Endothelial cell of umbilical vein (primary cell): ENCODE data around the gene HBP1. TPM values are rescaled to one million over a fixed set of nuclear protein-coding genes. Genes with fewer than 3 reads are reported as not detected.
A peak's percentile ranks its signal among the peaks of the same experiment; 100 is the strongest.

Experiments
- BruUV-seq: library from RNA; stranded (reverse); fragments of 400-500 nt; replicated peaks from 2 replicates; lab custom pipeline; 2021; lab: Mats Ljungman, UMichigan
- CTCF ChIA-PET: fragments of 300-600, 350-600 bp; sonication (Branson Sonifier 250); formaldehyde crosslinking; loops from one replicate; lab custom pipeline; 2021; ENCODE audit warnings: antibody characterized with exemption, inconsistent platforms; lab: Charles Lee
- POLR2A ChIA-PET: fragments of 300-600, 350-600 bp; sonication (Branson Sonifier 250); formaldehyde crosslinking; loops from one replicate; lab custom pipeline; 2021; ENCODE audit warnings: antibody characterized with exemption, inconsistent platforms; lab: Charles Lee
- DNase-seq: peaks from one replicate; pipeline ENCODE4 v3.0.0-alpha.2; 2011; ENCODE audit warnings: low read depth, low spot score
- FAIRE-seq: peaks from 2 replicates; lab custom pipeline; 2011; peaks lifted over from hg19 to GRCh38; lab: Jason Lieb, UNC
- H2AFZ ChIP-seq: 2 replicates; pipeline ENCODE4 v1.6.0; 2012; ENCODE audit warnings: low read depth, low read length, control low read depth, inconsistent platforms
- H3K27ac ChIP-seq: 2 replicates; pipeline ENCODE4 v1.5.1; 2011; ENCODE audit warnings: low read depth, mild to moderate bottlenecking, control low read depth, low read length, moderate library complexity; ENCODE audit not compliant: insufficient read depth
- H3K27me3 ChIP-seq, 2 experiments: 2 replicates each; pipeline versions ENCODE4 v1.6.0 to v1.6.1; 2011; ENCODE audit warnings: low read length in 2 of 2, mixed read lengths in 1 of 2; ENCODE audit not compliant: control insufficient read depth in 2 of 2, insufficient read depth in 2 of 2
- H3K36me3 ChIP-seq, 2 experiments: 2 replicates in 1 of 2; 3 replicates in 1 of 2; pipeline ENCODE4 v1.5.1; 2011; ENCODE audit warnings: low read length in 2 of 2, mild to moderate bottlenecking in 1 of 2, moderate library complexity in 1 of 2; ENCODE audit not compliant: control insufficient read depth in 2 of 2, insufficient read depth in 2 of 2; ENCODE audit errors: extremely low read depth in 1 of 2
- H3K4me1 ChIP-seq: 3 replicates; pipeline ENCODE4 v1.5.1; 2011; ENCODE audit warnings: mild to moderate bottlenecking, low read length; ENCODE audit not compliant: control insufficient read depth, insufficient read depth; ENCODE audit errors: extremely low read depth
- H3K4me2 ChIP-seq: 2 replicates; pipeline ENCODE4 v1.6.1; 2011; ENCODE audit warnings: low read length, control low read depth, mixed read lengths; ENCODE audit not compliant: insufficient read depth
- H3K4me3 ChIP-seq, 3 experiments: fragments of 200-600 bp in 1 of 3; sonication (generic), shearing (Covaris generic) in 1 of 3; replicated peaks in 1 of 3; 2 replicates each; pipeline ENCODE4 v1.5.1; 2011 to 2016; ENCODE audit warnings: control low read depth in 3 of 3, low read length in 3 of 3, mild to moderate bottlenecking in 2 of 3, inconsistent platforms in 1 of 3, low read depth in 1 of 3, moderate library complexity in 1 of 3; ENCODE audit not compliant: insufficient read depth in 1 of 3
- H3K79me2 ChIP-seq: 2 replicates; pipeline ENCODE4 v1.6.0; 2012; ENCODE audit warnings: low read length, inconsistent platforms; ENCODE audit not compliant: control insufficient read depth, insufficient read depth
- H3K9ac ChIP-seq: replicated peaks from 2 replicates; pipeline ENCODE3; 2011; ENCODE audit warnings: low read length, control low read depth; ENCODE audit not compliant: insufficient read depth; ENCODE audit errors: extremely low read depth
- H3K9me1 ChIP-seq: replicated peaks from 3 replicates; pipeline ENCODE4 v1.6.0; 2011; ENCODE audit warnings: mild to moderate bottlenecking, low read length; ENCODE audit not compliant: control insufficient read depth, insufficient read depth; ENCODE audit errors: extremely low read depth
- H3K9me3 ChIP-seq: replicated peaks from 2 replicates; pipeline ENCODE4 v1.5.1; 2012; ENCODE audit warnings: low read length, inconsistent platforms; ENCODE audit not compliant: control insufficient read depth, insufficient read depth
- H4K20me1 ChIP-seq: replicated peaks from 2 replicates; pipeline ENCODE3; 2011; ENCODE audit warnings: mild to moderate bottlenecking, low read length; ENCODE audit not compliant: control insufficient read depth, insufficient read depth; ENCODE audit errors: extremely low read depth
- CTCF ChIP-seq, 2 donors: IDR thresholded peaks; 1 replicate in 1 of 2; 2 replicates in 1 of 2; pipeline ENCODE4 v1.5.1; 2011; ENCODE audit warnings: low read length in 2 of 2, mild to moderate bottlenecking in 2 of 2, moderate library complexity in 2 of 2, control low read depth in 1 of 2, inconsistent platforms in 1 of 2, low read depth in 1 of 2; ENCODE audit not compliant: insufficient read depth in 1 of 2; ENCODE audit errors: extremely low read depth in 1 of 2
- EZH2 ChIP-seq: IDR thresholded peaks from 2 replicates; pipeline ENCODE4 v1.6.1; 2012; ENCODE audit warnings: borderline replicate concordance, low read depth, mild to moderate bottlenecking, moderate library complexity, low read length, inconsistent platforms; ENCODE audit not compliant: severe bottlenecking
- FOS ChIP-seq: IDR thresholded peaks from 2 replicates; pipeline ENCODE4 v1.6.1; 2011; ENCODE audit warnings: mild to moderate bottlenecking, low read length, moderate library complexity, borderline replicate concordance; ENCODE audit not compliant: insufficient read depth
- GATA2 ChIP-seq: IDR thresholded peaks from 2 replicates; pipeline ENCODE4 v1.7.0; 2011; ENCODE audit warnings: low read depth, mild to moderate bottlenecking, moderate library complexity, mixed read lengths, low read length; ENCODE audit not compliant: insufficient read length, insufficient read depth
- JUN ChIP-seq: IDR thresholded peaks from 2 replicates; pipeline ENCODE4 v1.6.1; 2011; ENCODE audit warnings: borderline replicate concordance, low read depth; ENCODE audit not compliant: insufficient read length, insufficient read depth
- MAX ChIP-seq: IDR thresholded peaks from 2 replicates; pipeline ENCODE4 v1.6.1; 2011; ENCODE audit not compliant: insufficient read depth, insufficient read length
- dilution Hi-C: fragments of 300-500 bp; cut with MboI; formaldehyde crosslinking; loops from one replicate; pipeline ENCODE4 v1.15.0; 2019; ENCODE audit warnings: low sequenced_read_pairs; ENCODE audit not compliant: extremely low pct_ligation_motif_present
- intact Hi-C: fragments of 100-400 bp; cut with micrococcal nuclease; formaldehyde crosslinking; loops from one replicate; pipeline ENCODE4 v1.10.0; 2022
- polyA plus RNA-seq, 4 experiments: library from polyadenylated mRNA; depleted of rRNA in 3 of 4; stranded (reverse) in 3 of 4; unstranded in 1 of 4; fragments of >200 nt; gene quantifications; 2 replicates each; pipeline versions ENCODE4 v1.2.1 to v1.2.3, GENCODE V29; 2011 to 2012; ENCODE audit warnings: missing spikeins in 1 of 4
- total RNA-seq: library from RNA; stranded (reverse); gene quantifications from 2 replicates; pipeline ENCODE4 v1.2.3, GENCODE V29; 2021

HBP1 gene
- total and polyA plus RNA-seq, 2 donors (not counting 3 experiments of a cell fraction or from before 2014, with no cell fraction given): 49.6 to 63.4 TPM

GRCh38 chr7:107179326-107180164, 10.7 kb downstream of the HBP1 start:
- TF ChIP-seq CTCF (IDR thresholded peaks at IDR 0.05; ENCODE audit: extremely low read depth in 1 of 2, insufficient read depth in 1 of 2, low read depth in 1 of 2, low read length in 2 of 2): no peak
- peak; percentile 42 for TF ChIP-seq FOS
- H3K9me3 ChIP-seq: no peaks in the 10 kb centered on the region
- H3K79me2 ChIP-seq: peaks cover 41% of the 10 kb centered on the region
- peaks cover 0 to 5% of the 10 kb centered on the region in 2 experiments for H3K36me3 ChIP-seq
- H3K9me1 ChIP-seq: no peaks in the 10 kb centered on the region
- H3K27me3 ChIP-seq: no peaks in the 10 kb centered on the region
- dilution Hi-C loops (no loop called here), intact Hi-C loops (no loop called here)
- BruUV-seq: no TSS peak
- FAIRE-seq (no peak), DNase-seq (no peak)
- CTCF ChIA-PET: interaction anchor here (0.9 to 1.7 kb wide), 5 partner anchors 10 to 232 kb away, joined by 5 to 9 read pairs (median 6); partner anchors contain the start of gene HBP1
- H3K27ac ChIP-seq: no peak overlapping the region
- H3K9ac ChIP-seq: no peak overlapping the region
- no peak overlapping the region for H2AFZ ChIP-seq
- no peak overlapping the region for H3K4me3 ChIP-seq
- H3K4me2 ChIP-seq: no peak overlapping the region
- H4K20me1 ChIP-seq: peaks cover 4% of the 10 kb centered on the region
- POLR2A ChIA-PET: interaction anchor here (1.0 to 1.5 kb wide), 2 partner anchors 10 to 11 kb away, joined by 5 to 7 read pairs; partner anchors contain the start of gene HBP1
- H3K4me1 ChIP-seq: peaks cover 27% of the 10 kb centered on the region

- peaks cover 27% of the 10 kb centered on the region for H3K4me1 ChIP-seq
- peaks cover 3% of the 10 kb centered on the region for H4K20me1 ChIP-seq
- intact Hi-C loops: no loop called here
- dilution Hi-C loops: no loop called here
- H3K9ac ChIP-seq: no peak overlapping the region
- TF ChIP-seq JUN (peak; percentile 68), GATA2 (no peak), CTCF (IDR thresholded peaks at IDR 0.05; ENCODE audit: extremely low read depth in 1 of 2, insufficient read depth in 1 of 2, low read depth in 1 of 2, low read length in 2 of 2) (no peak), FOS (peak; percentile 67), MAX (no peak), EZH2 (no peak)
- DNase-seq: peak; percentile 91
- H3K9me1 ChIP-seq: no peaks in the 10 kb centered on the region
- no TSS peak for BruUV-seq
- peaks cover 33% of the 10 kb centered on the region for H3K79me2 ChIP-seq
- no peak overlapping the region for H2AFZ ChIP-seq
- H3K4me3 ChIP-seq: no peak overlapping the region
- POLR2A ChIA-PET: interaction anchor here (1.0 to 1.5 kb wide), 2 partner anchors 10 to 12 kb away, joined by 5 to 7 read pairs; partner anchors contain the start of gene HBP1
- H3K27ac ChIP-seq: no peak overlapping the region
- CTCF ChIA-PET: interaction anchor here (0.9 to 1.7 kb wide), 5 partner anchors 9 to 233 kb away, joined by 5 to 9 read pairs (median 6); partner anchors contain the start of gene HBP1
- no peaks in the 10 kb centered on the region for H3K9me3 ChIP-seq
- no peaks in the 10 kb centered on the region for H3K27me3 ChIP-seq
- peak overlapping the region; percentile 6 for H3K4me2 ChIP-seq
- peaks cover 3 to 5% of the 10 kb centered on the region in 2 experiments for H3K36me3 ChIP-seq
- peak; percentile 28 for FAIRE-seq
Observed at GRCh38 chr7:107180378-107180777, 11.6 kb downstream of the HBP1 start.
